Psoas muscle (tissue), 8 donors: ENCODE data around the gene CNTNAP1. TPM values are rescaled to one million over a fixed set of nuclear protein-coding genes. Genes with fewer than 3 reads are reported as not detected.
A peak's percentile ranks its signal among the peaks of the same experiment; 100 is the strongest.
"Not testable (repeated sequence)": the region's sequence is repeated elsewhere in the genome, so short reads cannot be mapped to it uniquely, and the experiment has no call there.

Experiments
- ATAC-seq, 4 donors: fragments of 200-7000 bp; cut with Tn5 transposase; one replicate each; pipeline ENCODE4 v1.9.1; 2020; ENCODE audit warnings: moderate library complexity in 3 of 4, mild to moderate bottlenecking in 2 of 4
- DNase-seq, 2 donors: peaks; one replicate each; pipeline ENCODE4 v3.0.0-alpha.2; 2020
- H3K27ac ChIP-seq: fragments of 200-600 bp; one replicate; pipeline ENCODE4 v1.8.0; 2022
- H3K27me3 ChIP-seq, 3 donors: fragments of 200-600 bp in 1 of 3; one replicate each; pipeline versions ENCODE4 v1.6.1 to v1.8.0; 2013 to 2022; ENCODE audit warnings: low read length in 2 of 3, mild to moderate bottlenecking in 2 of 3, moderate library complexity in 1 of 3; ENCODE audit not compliant: insufficient read depth in 3 of 3
- H3K36me3 ChIP-seq, 2 donors: fragments of 200-600 bp in 1 of 2; one replicate each; pipeline versions ENCODE4 v1.6.1 to v1.8.0; 2013 to 2022; ENCODE audit warnings: low read depth in 1 of 2, mild to moderate bottlenecking in 1 of 2, moderate library complexity in 1 of 2; ENCODE audit not compliant: insufficient read depth in 1 of 2
- H3K4me1 ChIP-seq: fragments of 200-600 bp; one replicate; pipeline ENCODE4 v1.8.0; 2022
- H3K4me3 ChIP-seq: fragments of 200-600 bp; one replicate; pipeline ENCODE4 v1.8.0; 2022; ENCODE audit warnings: mild to moderate bottlenecking
- H3K9me3 ChIP-seq: fragments of 200-600 bp; one replicate; pipeline ENCODE4 v1.8.0; 2022
- WGBS, 3 donors: extraction: QIAGEN DNeasy Blood & Tissue Kit; methylation state at CpG; one replicate each; pipeline versions ENCODE4 v1.1.6 to v1.1.7; 2013; 5-methylcytosine and 5-hydroxymethylcytosine counted together
- intact Hi-C, 2 donors: fragments of 100-400 bp; cut with DNase I; formaldehyde crosslinking; loops; one replicate each; pipeline versions ENCODE4 v1.11.0 to v1.14.2; 2022
- polyA plus RNA-seq, 3 donors: library from polyadenylated mRNA; stranded (reverse); fragments of 200-250 nt; gene quantifications; one replicate each; pipeline ENCODE4 v1.2.3, GENCODE V29; 2013
- total RNA-seq, 4 donors: library from RNA; stranded (reverse); fragmentation: NEBNext Ultra II Directional in 2 of 4; extraction: Animal tissue kit (Norgen Biotek cat#: 25700) in 2 of 4; gene quantifications; one replicate each; pipeline versions ENCODE4 v1.2.1 to v1.2.4, GENCODE V29; 2021 to 2023
- TF ChIP-seq, protein P1 (sequence below): fragments of 200-600 bp; IDR thresholded peaks from one replicate; pipeline ENCODE4 v1.8.0; 2022; ENCODE audit warnings: antibody characterized with exemption
- donor health status: healthy with polysubstance abuse.
- donor health status: DM: no; HTN: no; CAD: no; lungs with moderate emphysema.
- donor health status: Bipolar disorder and iron deficiency.
- donor health status: healthy.
- donor health status: DM: yes; HTN: yes; CAD: no.
- donor health status: DM: no; HTN: no; CAD: no.
- donor health status: DM: no; HTN: no; CAD: no.
- donor health status: DM: yes; HTN: yes; CAD: no.

CNTNAP1 gene
- total and polyA plus RNA-seq, 7 donors, result 1.0 to 3.4 (median 2.0) TPM

DNA sequence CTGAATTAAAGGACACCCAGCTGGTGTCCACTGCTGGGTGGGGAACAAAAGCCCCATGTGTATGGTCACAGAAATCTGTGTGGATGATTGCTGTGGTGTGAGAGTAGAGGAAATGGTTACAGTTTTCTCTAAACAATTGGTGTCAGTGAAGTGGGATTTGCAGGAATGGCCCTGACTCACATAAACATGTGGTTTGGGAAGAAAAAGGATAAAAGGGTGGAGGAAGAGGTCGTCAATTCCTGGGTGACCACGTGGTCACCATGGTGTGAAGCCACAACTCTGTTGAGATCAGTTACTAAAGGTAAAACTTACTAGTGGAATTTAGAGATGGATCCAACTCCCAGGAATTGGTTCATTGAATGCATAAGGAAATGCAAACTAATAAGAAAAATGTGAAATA lies 26.8 kb upstream of the CNTNAP1 start:
- intact Hi-C loops, result no loop called here
- Histone ChIP-seq H3K27ac (no peak overlapping the region), H3K4me1 (peaks cover 7% of the 10 kb centered on the region), H3K4me3 (no peak overlapping the region), H3K27me3 (no peaks in the 10 kb centered on the region), H3K9me3 (no peaks in the 10 kb centered on the region), H3K36me3 (no peaks in the 10 kb centered on the region)
- TF ChIP-seq, protein P1, sequence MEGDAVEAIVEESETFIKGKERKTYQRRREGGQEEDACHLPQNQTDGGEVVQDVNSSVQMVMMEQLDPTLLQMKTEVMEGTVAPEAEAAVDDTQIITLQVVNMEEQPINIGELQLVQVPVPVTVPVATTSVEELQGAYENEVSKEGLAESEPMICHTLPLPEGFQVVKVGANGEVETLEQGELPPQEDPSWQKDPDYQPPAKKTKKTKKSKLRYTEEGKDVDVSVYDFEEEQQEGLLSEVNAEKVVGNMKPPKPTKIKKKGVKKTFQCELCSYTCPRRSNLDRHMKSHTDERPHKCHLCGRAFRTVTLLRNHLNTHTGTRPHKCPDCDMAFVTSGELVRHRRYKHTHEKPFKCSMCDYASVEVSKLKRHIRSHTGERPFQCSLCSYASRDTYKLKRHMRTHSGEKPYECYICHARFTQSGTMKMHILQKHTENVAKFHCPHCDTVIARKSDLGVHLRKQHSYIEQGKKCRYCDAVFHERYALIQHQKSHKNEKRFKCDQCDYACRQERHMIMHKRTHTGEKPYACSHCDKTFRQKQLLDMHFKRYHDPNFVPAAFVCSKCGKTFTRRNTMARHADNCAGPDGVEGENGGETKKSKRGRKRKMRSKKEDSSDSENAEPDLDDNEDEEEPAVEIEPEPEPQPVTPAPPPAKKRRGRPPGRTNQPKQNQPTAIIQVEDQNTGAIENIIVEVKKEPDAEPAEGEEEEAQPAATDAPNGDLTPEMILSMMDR, result no peak
- ATAC-seq (no peak), DNase-seq (no peak)
- 54 to 74% (median 73%) methylated on average over 2 of the region's 2 CpGs for WGBS, 3 donors

DNA sequence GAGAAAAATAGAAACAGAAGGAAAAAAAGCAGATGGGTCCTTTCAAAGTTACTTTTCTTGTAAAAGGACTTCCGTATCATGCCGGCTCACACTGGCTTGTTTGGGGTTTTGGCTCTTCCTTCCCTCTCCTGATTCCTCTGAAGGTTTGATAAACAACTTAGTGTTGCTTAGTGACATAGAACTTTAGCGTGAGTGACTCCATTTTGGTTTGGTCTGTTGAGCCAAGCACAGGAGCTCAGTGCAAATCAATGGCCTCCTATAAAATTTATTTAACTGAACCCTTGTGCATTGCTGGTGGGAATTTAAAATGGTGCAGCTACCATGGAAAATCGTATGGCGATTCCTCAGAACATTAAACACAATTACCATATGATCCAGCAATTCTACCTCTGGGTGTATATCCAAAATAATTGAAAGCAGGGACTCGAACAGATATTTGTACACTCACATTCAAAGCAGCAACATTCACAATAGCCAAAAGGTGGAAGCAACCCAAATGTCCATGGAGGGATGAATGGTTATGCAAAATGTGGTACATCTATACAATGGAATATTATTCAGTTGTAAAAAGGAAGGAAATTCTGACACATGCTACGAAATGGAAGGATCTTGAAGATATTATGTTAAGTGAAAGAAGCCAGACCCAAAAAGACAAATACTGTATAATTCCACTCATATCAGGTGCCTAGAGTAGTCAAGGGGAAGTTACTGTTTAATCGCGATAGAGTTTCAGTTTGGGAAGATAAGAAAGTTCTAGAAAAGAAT lies 24.3 kb upstream of the CNTNAP1 start:
- peaks cover 7% of the 10 kb centered on the region for H3K4me1 ChIP-seq
- TF ChIP-seq, protein P1, result no peak
- ATAC-seq, result no peak
- DNase-seq, result no peak
- H3K4me3 ChIP-seq, result no peak overlapping the region
- no peak overlapping the region for H3K27ac ChIP-seq
- H3K36me3 ChIP-seq, result peaks cover 0 to 18% of the 10 kb centered on the region in 2 donors
- intact Hi-C loops, result no loop called here
- H3K9me3 ChIP-seq, result no peaks in the 10 kb centered on the region
- no peaks in the 10 kb centered on the region for H3K27me3 ChIP-seq
- WGBS, 3 donors, result 86 to 94% (median 92%) methylated on average over 9 of the region's 9 CpGs

DNA sequence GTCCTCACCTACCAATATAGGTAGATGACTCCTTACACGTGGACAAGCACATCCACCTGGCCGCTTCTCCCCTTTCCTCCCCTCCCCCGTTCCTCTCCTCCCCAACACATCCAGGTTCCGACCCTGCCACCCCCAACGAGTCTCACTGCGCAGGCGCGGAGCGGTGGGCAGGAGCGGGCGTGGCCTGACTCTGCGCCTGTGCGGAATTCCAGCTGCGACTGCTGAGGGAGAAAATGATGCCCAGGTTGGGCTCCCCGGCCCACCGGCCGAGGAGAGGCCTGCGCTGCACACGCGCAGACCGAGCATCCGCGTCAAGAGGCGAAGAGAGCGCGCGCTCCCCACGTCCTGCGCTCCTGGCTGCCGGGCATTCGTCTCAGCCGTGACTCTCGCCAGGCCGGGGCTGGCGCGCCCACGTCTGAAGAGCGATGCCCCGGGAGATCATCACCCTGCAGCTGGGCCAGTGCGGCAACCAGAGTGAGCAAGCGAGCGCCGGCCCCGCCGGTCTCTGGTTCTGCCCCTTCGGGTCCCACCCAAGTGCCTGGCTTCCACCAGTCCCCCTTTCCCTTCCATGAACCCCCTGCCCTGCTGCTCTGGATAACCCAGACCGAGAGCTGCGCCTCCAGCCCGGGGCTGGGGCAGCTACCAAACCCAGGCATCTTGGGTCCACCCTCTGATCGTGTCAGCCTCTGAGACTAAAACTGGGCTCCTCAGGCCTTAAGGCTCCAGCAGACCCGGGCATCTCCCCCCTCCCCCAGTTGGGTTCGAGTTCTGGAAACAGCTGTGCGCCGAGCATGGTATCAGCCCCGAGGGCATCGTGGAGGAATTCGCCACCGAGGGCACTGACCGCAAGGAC lies 23.0 kb upstream of the CNTNAP1 start, which contains the start of gene TUBG2:
Gene TUBG2 (plus strand): TSS at position 206 of the 853 bp plus-strand sequence. CDS start 220 bp downstream, at position 426.
- peak; percentile 83 to 94 (median 88) for ATAC-seq
- intact Hi-C loops, result no loop called here

DNA sequence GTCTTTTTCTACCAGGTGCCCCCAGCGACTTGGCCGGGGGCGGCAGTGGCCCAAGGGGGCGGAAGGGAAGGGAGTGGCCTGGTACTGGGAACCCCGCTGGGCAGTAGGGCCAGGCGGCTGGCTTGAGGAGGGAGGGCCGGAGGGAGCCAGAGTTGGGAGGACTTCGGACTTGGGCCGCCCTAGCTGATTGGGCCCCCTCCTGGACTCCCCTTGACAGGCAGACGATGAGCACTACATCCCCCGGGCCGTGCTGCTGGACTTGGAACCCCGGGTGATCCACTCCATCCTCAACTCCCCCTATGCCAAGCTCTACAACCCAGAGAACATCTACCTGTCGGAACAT lies 22.4 kb upstream of the CNTNAP1 start:
- H3K9me3 ChIP-seq, DNase-seq, H3K27me3 ChIP-seq, H3K4me1 ChIP-seq, intact Hi-C loops, H3K27ac ChIP-seq: not testable (repeated sequence)
- Histone ChIP-seq H3K36me3 (peaks cover 0 to 37% of the 10 kb centered on the region in 2 donors), H3K4me3 (peak overlapping the region; percentile 86)
- 60 to 100% (median 95%) methylated on average over 1 of the region's 14 CpGs for WGBS, 3 donors
- ATAC-seq, result peak; percentile 22 to 38 (median 28)

More for the DNA sequence above, 23.0 kb upstream of the CNTNAP1 start, which contains the start of gene TUBG2:
- Histone ChIP-seq H3K36me3 (peaks cover 0 to 31% of the 10 kb centered on the region in 2 donors), H3K27me3 (no peaks in the 10 kb centered on the region), H3K27ac (peak within 1 kb of the TSS; percentile 79), H3K4me1 (peaks cover 4% of the 10 kb centered on the region), H3K9me3 (no peaks in the 10 kb centered on the region), H3K4me3 (peak within 1 kb of the TSS; percentile 86)
- TF ChIP-seq, protein P1, result no peak
- WGBS, 3 donors, result 1 to 2% (median 2%) methylated on average over 48 to 55 of the region's 59 CpGs
- peak; percentile 87 to 91 for DNase-seq
